ENCODE measurements around the gene ANO1. TPM values are rescaled to one million over a fixed set of nuclear protein-coding genes. Genes with fewer than 3 reads are reported as not detected.

ANO1 gene
- total RNA-seq, 1 experiment from 2014 or later: 10.9 TPM

DNA sequence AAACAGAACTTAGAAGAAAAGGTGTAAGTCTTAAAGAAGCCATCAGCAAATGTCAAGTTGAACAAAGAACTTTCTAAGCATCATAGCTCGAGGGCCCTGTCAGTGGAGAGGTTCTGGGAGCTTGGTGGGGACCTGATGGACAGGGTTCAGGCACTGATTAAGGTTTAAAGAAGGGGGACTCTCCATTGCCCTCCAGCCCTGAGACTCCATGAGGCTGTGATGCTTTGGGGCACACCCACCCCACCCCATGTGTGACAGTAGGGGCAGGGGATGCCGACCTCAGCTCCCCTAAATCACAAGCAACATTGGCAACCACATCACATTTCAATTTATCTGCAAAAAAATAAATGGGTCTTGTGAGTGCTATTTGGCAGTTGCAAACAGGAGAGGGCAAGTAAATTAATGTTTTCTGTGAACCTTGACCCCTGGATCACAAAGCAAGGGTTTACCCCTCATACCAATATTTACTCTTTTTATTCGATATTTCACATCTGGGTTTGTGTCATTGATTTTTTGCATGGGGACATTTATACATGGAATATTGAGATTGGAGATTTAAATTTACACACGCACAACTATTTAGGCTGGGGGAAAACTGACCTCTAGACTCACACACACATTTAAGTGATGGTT, 37.1 kb upstream of the ANO1 start:
- Histone ChIP-seq H2BK15ac (ENCODE audit: low read depth, low read length) (no peak overlapping the region), H3K9ac (ENCODE audit: extremely low read depth, insufficient read length, low read length) (no peak overlapping the region), H4K5ac (ENCODE audit: insufficient read length, low read depth, low read length) (no peak overlapping the region), H2BK12ac (ENCODE audit: insufficient read length, low read depth, low read length) (no peak overlapping the region), H3K79me1 (ENCODE audit: insufficient read depth, low read depth, low read length, poor library complexity, severe bottlenecking) (no peaks in the 10 kb centered on the region), H3K4me2 (ENCODE audit: insufficient read depth, insufficient read length, low read length) (no peak overlapping the region), H3T11ph (ENCODE audit: low read length) (no peak overlapping the region), H3K23me2 (ENCODE audit: insufficient read length, low read depth, low read length, poor library complexity, severe bottlenecking) (no peaks in the 10 kb centered on the region), H3K9me3 (ENCODE audit: control insufficient read depth, low read depth, low read length) (peaks cover 27% of the 10 kb centered on the region), H3K14ac (ENCODE audit: insufficient read depth, low read length) (no peak overlapping the region), H3K56ac (ENCODE audit: insufficient read length, low read depth, low read length) (no peak overlapping the region), H3K27me3 (ENCODE audit: insufficient read depth, low read length) (no peaks in the 10 kb centered on the region), H2BK120ac (ENCODE audit: low read depth, low read length, poor library complexity, severe bottlenecking) (no peak overlapping the region), H3K4me1 (ENCODE audit: insufficient read depth, low read length) (no peaks in the 10 kb centered on the region), H3K79me2 (ENCODE audit: insufficient read depth, low read length) (no peaks in the 10 kb centered on the region), H4K20me1 (ENCODE audit: control insufficient read depth, insufficient read depth, insufficient read length) (no peaks in the 10 kb centered on the region), H2BK5ac (ENCODE audit: insufficient read length, low read length) (no peak overlapping the region), H2AFZ (ENCODE audit: low read length) (no peak overlapping the region), H2BK20ac (ENCODE audit: low read depth, low read length, poor library complexity, severe bottlenecking) (no peak overlapping the region), H3K4ac (ENCODE audit: low read depth, low read length) (no peak overlapping the region), H2AK5ac (ENCODE audit: insufficient read length, low read length) (no peak overlapping the region), H4K91ac (ENCODE audit: insufficient read length, low read depth, low read length) (no peak overlapping the region), H3K18ac (ENCODE audit: insufficient read length, low read depth, low read length) (no peak overlapping the region), H4K8ac (replicated peaks; ENCODE audit: insufficient read length, low read depth, low read length) (no peak overlapping the region), H3K27ac (ENCODE audit: insufficient read length, low read depth, low read length) (no peak overlapping the region), H3K23ac (ENCODE audit: insufficient read length, low read depth, low read length) (no peak overlapping the region)
- Mint-ChIP-seq H3K36me3 (ENCODE audit: insufficient read depth in 1 of 3, low read depth in 3 of 3) (peaks cover 17 to 32% (median 22%) of the 10 kb centered on the region in 3 experiments), H3K27me3 (ENCODE audit: low read depth) (peaks cover 53% of the 10 kb centered on the region), H3K4me1 (peaks cover 0 to 3% of the 10 kb centered on the region in 2 experiments; a peak in 2 of 4 replicates), H3K4me3 (no peak overlapping the region), H3K27ac (no peak overlapping the region), H3K9me3 (peaks cover 56 to 58% of the 10 kb centered on the region in 2 experiments)
- TF ChIP-seq, protein P1, sequence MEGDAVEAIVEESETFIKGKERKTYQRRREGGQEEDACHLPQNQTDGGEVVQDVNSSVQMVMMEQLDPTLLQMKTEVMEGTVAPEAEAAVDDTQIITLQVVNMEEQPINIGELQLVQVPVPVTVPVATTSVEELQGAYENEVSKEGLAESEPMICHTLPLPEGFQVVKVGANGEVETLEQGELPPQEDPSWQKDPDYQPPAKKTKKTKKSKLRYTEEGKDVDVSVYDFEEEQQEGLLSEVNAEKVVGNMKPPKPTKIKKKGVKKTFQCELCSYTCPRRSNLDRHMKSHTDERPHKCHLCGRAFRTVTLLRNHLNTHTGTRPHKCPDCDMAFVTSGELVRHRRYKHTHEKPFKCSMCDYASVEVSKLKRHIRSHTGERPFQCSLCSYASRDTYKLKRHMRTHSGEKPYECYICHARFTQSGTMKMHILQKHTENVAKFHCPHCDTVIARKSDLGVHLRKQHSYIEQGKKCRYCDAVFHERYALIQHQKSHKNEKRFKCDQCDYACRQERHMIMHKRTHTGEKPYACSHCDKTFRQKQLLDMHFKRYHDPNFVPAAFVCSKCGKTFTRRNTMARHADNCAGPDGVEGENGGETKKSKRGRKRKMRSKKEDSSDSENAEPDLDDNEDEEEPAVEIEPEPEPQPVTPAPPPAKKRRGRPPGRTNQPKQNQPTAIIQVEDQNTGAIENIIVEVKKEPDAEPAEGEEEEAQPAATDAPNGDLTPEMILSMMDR (conservative IDR thresholded peaks at IDR 0.05): no peak
- no CpG with 5 or more reads among the region's 4 CpGs for WGBS (ENCODE audit: extremely low coverage, insufficient read length, low lambda C conversion rate)
- DNase-seq: no peak

All from H9 (cell line).